IMR-90 (cell line): Measurements from ENCODE around the gene ADGRV1. TPM values are rescaled to one million over a fixed set of nuclear protein-coding genes. Genes with fewer than 3 reads are reported as not detected.

Experiments
- ATAC-seq: fragments of 200-7000 bp; cut with Tn5 transposase; 2 replicates; pipeline ENCODE4 v1.9.1; 2020; ENCODE audit warnings: low read depth, mild to moderate bottlenecking, moderate library complexity
- BruUV-seq: library from RNA; stranded (reverse); fragments of 400-500 nt; replicated peaks from 2 replicates; lab custom pipeline; 2021; lab: Mats Ljungman, UMichigan
- CTCF ChIA-PET: fragments of 300-600 bp; formaldehyde crosslinking; extraction: SDS; loops from one replicate; lab custom pipeline; 2021; ENCODE audit warnings: antibody characterized with exemption; lab: Yijun Ruan, JAX
- POLR2A ChIA-PET: fragments of 300-600 bp; sonication (Branson Sonifier 250); formaldehyde crosslinking; loops from one replicate; lab custom pipeline; 2022; ENCODE audit warnings: antibody characterized with exemption; ENCODE audit not compliant: unreplicated experiment; lab: Charles Lee
- DNase-seq: peaks from one replicate; pipeline ENCODE4 v3.0.0; 2013
- H2AFZ ChIP-seq: replicated peaks from 2 replicates; pipeline ENCODE3; 2013; ENCODE audit warnings: low read length, mild to moderate bottlenecking; ENCODE audit not compliant: poor library complexity
- H2AK5ac ChIP-seq: 2 replicates; pipeline ENCODE4 v1.6.1; 2013; ENCODE audit warnings: low read depth, low read length, inconsistent platforms
- H2AK9ac ChIP-seq: replicated peaks from 2 replicates; pipeline ENCODE3; 2013; ENCODE audit warnings: mild to moderate bottlenecking, low read depth, low read length, moderate library complexity; ENCODE audit not compliant: poor library complexity
- H2BK120ac ChIP-seq: 2 replicates; pipeline ENCODE4 v1.6.1; 2013; ENCODE audit warnings: low read depth, low read length, inconsistent platforms
- H2BK15ac ChIP-seq: 3 replicates; pipeline ENCODE4 v1.6.1; 2013; ENCODE audit warnings: low read depth, low read length, inconsistent platforms
- H2BK20ac ChIP-seq: 2 replicates; pipeline ENCODE4 v1.6.1; 2013; ENCODE audit warnings: low read depth, mild to moderate bottlenecking, inconsistent platforms, low read length, moderate library complexity
- H2BK5ac ChIP-seq: 2 replicates; pipeline ENCODE4 v1.6.1; 2013; ENCODE audit warnings: mild to moderate bottlenecking, low read depth, low read length, inconsistent platforms; ENCODE audit not compliant: poor library complexity, severe bottlenecking
- H3K14ac ChIP-seq: replicated peaks from 2 replicates; pipeline ENCODE4 v1.6.1; 2013; ENCODE audit warnings: low read depth, low read length, inconsistent platforms
- H3K18ac ChIP-seq: 2 replicates; pipeline ENCODE4 v1.6.1; 2013; ENCODE audit warnings: low read depth, low read length, control low read depth
- H3K23ac ChIP-seq: 2 replicates; pipeline ENCODE4 v1.6.1; 2013; ENCODE audit warnings: low read depth, low read length, inconsistent platforms
- H3K27ac ChIP-seq: 2 replicates; pipeline ENCODE4 v1.5.1; 2013; ENCODE audit warnings: mild to moderate bottlenecking, control low read depth, low read length; ENCODE audit not compliant: insufficient read depth
- H3K27me3 ChIP-seq: 2 replicates; pipeline ENCODE4 v1.6.1; 2013; ENCODE audit warnings: low read length; ENCODE audit not compliant: control insufficient read depth, insufficient read depth
- H3K36me3 ChIP-seq: 2 replicates; pipeline ENCODE4 v1.6.1; 2013; ENCODE audit warnings: low read length, mixed read lengths; ENCODE audit not compliant: control insufficient read depth, insufficient read depth
- H3K4ac ChIP-seq: 2 replicates; pipeline ENCODE4 v1.6.1; 2013; ENCODE audit warnings: low read depth, low read length, inconsistent platforms
- H3K4me1 ChIP-seq: 2 replicates; pipeline ENCODE4 v1.6.1; 2013; ENCODE audit warnings: low read length, mixed read lengths; ENCODE audit not compliant: control insufficient read depth, insufficient read depth
- H3K4me2 ChIP-seq: 2 replicates; pipeline ENCODE4 v1.6.1; 2013; ENCODE audit warnings: low read depth, mild to moderate bottlenecking, control low read depth, low read length, moderate library complexity
- H3K4me3 ChIP-seq: 2 replicates; pipeline ENCODE4 v1.5.1; 2013; ENCODE audit warnings: low read depth, mild to moderate bottlenecking, control low read depth, low read length, moderate library complexity; ENCODE audit not compliant: insufficient read depth
- H3K56ac ChIP-seq: 2 replicates; pipeline ENCODE4 v1.6.1; 2013; ENCODE audit warnings: low read length, inconsistent platforms; ENCODE audit not compliant: insufficient read depth; ENCODE audit errors: extremely low read depth
- H3K79me1 ChIP-seq, 2 experiments: 2 replicates each; pipeline ENCODE4 v1.6.1; 2013; ENCODE audit warnings: low read length in 2 of 2, inconsistent platforms in 1 of 2, low read depth in 1 of 2
- H3K9ac ChIP-seq: 2 replicates; pipeline ENCODE4 v1.6.1; 2013; ENCODE audit warnings: low read depth, low read length, control low read depth
- H3K9me1 ChIP-seq: 2 replicates; pipeline ENCODE4 v1.6.1; 2013; ENCODE audit warnings: low read length, inconsistent platforms; ENCODE audit not compliant: insufficient read depth
- H3K9me3 ChIP-seq: 2 replicates; pipeline ENCODE4 v1.6.1; 2013; ENCODE audit warnings: low read length; ENCODE audit not compliant: control insufficient read depth, insufficient read depth
- H4K20me1 ChIP-seq: 2 replicates; pipeline ENCODE4 v1.6.1; 2013; ENCODE audit warnings: low read length, inconsistent platforms; ENCODE audit not compliant: insufficient read depth
- H4K5ac ChIP-seq: 2 replicates; pipeline ENCODE4 v1.6.1; 2013; ENCODE audit warnings: mild to moderate bottlenecking, low read depth, low read length, control low read depth
- H4K8ac ChIP-seq, 2 experiments: 2 replicates each; pipeline ENCODE4 v1.6.1; 2013; ENCODE audit warnings: low read depth in 2 of 2, low read length in 2 of 2, control low read depth in 1 of 2, inconsistent platforms in 1 of 2
- H4K91ac ChIP-seq: 2 replicates; pipeline ENCODE4 v1.6.1; 2013; ENCODE audit warnings: low read depth, low read length, inconsistent platforms; ENCODE audit not compliant: insufficient read depth
- BHLHE40 ChIP-seq: fragments of 150-350 bp; IDR thresholded peaks from 2 replicates; pipeline ENCODE4 v1.6.1; 2016; ENCODE audit warnings: mild to moderate bottlenecking, low read depth, low read length
- CEBPB ChIP-seq: IDR thresholded peaks from 2 replicates; pipeline ENCODE4 v1.6.1; 2012; ENCODE audit warnings: low read depth, low read length, improper control_type of control experiment
- CHD1 ChIP-seq: IDR thresholded peaks from 2 replicates; pipeline ENCODE4 v1.6.1; 2012; ENCODE audit warnings: low read depth, low read length, improper control_type of control experiment
- CTCF ChIP-seq: conservative IDR thresholded peaks from 2 replicates; pipeline ENCODE4 v1.5.1; 2012; ENCODE audit warnings: mild to moderate bottlenecking, low read depth, low read length, improper control_type of control experiment
- NFE2L2 ChIP-seq: fragments of 150-350 bp; IDR thresholded peaks from 2 replicates; pipeline ENCODE4 v1.6.1; 2016; ENCODE audit warnings: low read depth, mild to moderate bottlenecking, low read length
- POLR2A ChIP-seq: IDR thresholded peaks from 2 replicates; pipeline ENCODE4 v1.6.1; 2012; ENCODE audit warnings: mild to moderate bottlenecking, low read depth, low read length
- RAD21 ChIP-seq: IDR thresholded peaks from 2 replicates; pipeline ENCODE4 v1.6.1; 2012; ENCODE audit warnings: low read length, improper control_type of control experiment
- SMC3 ChIP-seq: fragments of 150-350 bp; IDR thresholded peaks from 2 replicates; pipeline ENCODE4 v1.6.1; 2016; ENCODE audit warnings: low read depth, mild to moderate bottlenecking, antibody characterized with exemption, low read length, moderate library complexity
- dilution Hi-C: fragments of 300-500 bp; cut with HindIII; formaldehyde crosslinking; loops from one replicate; pipeline ENCODE4 v1.14.3; 2018; ENCODE audit warnings: low sequenced_read_pairs; ENCODE audit not compliant: unreplicated experiment
- in situ Hi-C: fragments of 300-500 bp; cut with MboI; formaldehyde crosslinking; loops from 3 replicates; pipeline ENCODE4 v1.14.3; 2019; ENCODE audit warnings: low sequenced_read_pairs, inconsistent platforms, mixed read lengths
- intact Hi-C: fragments of 100-400 bp; cut with micrococcal nuclease; formaldehyde crosslinking; loops from 2 replicates; pipeline ENCODE4 v1.10.0; 2022
- polyA plus RNA-seq, 3 experiments: library from polyadenylated mRNA; depleted of rRNA; stranded (reverse); fragments of >200 nt; gene quantifications; 2 replicates each; pipeline ENCODE4 v1.2.3, GENCODE V29; 2012; ENCODE audit warnings: low replicate concordance in 1 of 3
- total RNA-seq: library from RNA; depleted of rRNA; stranded (reverse); fragments of >200 nt; gene quantifications from 2 replicates; pipeline ENCODE4 v1.2.3, GENCODE V29; 2012

ADGRV1 gene
- total and polyA plus RNA-seq, 2 of the 4 experiments (the other 2 are of a cell fraction): under 0.01 TPM; not detected in 1

- CTCF ChIA-PET: no interaction called here
- Histone ChIP-seq H2AK5ac (no peak overlapping the region), H3K14ac (no peak overlapping the region), H2AFZ (no peak overlapping the region), H3K9me3 (no peaks in the 10 kb centered on the region), H3K23ac (no peak overlapping the region), H3K4me2 (no peak overlapping the region), H4K91ac (no peak overlapping the region), H4K8ac (no peak overlapping the region), H3K56ac (no peak overlapping the region), H3K4ac (no peak overlapping the region), H2BK20ac (peak overlapping the region; percentile 33; the same call in 1 of the 2 replicates), H3K27me3 (no peaks in the 10 kb centered on the region), H2BK120ac (no peak overlapping the region), H4K5ac (no peak overlapping the region), H2AK9ac (no peak overlapping the region), H3K4me1 (no peaks in the 10 kb centered on the region; the same call in none of the 2 replicates), H3K9ac (no peak overlapping the region), H3K79me1 (no peaks in the 10 kb centered on the region), H2BK5ac (no peak overlapping the region), H3K4me3 (no peak overlapping the region), H3K36me3 (no peaks in the 10 kb centered on the region), H4K20me1 (no peaks in the 10 kb centered on the region), H3K18ac (no peak overlapping the region; the same call in 1 of the 2 replicates), H2BK15ac (no peak overlapping the region), H3K9me1 (no peaks in the 10 kb centered on the region), H3K27ac (no peak overlapping the region)
- no peak for TF ChIP-seq NFE2L2
- no peak for TF ChIP-seq CTCF
- TF ChIP-seq BHLHE40: no peak
- no peak for TF ChIP-seq SMC3
- no peak for TF ChIP-seq POLR2A
- TF ChIP-seq CHD1: no peak
- TF ChIP-seq RAD21: no peak
- TF ChIP-seq CEBPB: no peak
- DNase-seq (no peak), ATAC-seq (no peak)
- in situ Hi-C loops: no loop called here
- POLR2A ChIA-PET: no interaction called here
- BruUV-seq: no TSS peak
- intact Hi-C loops: no loop called here
- dilution Hi-C loops: no loop called here
Measured at GRCh38 chr5:91150636-91151035, 592.0 kb downstream of the ADGRV1 start.
